ENCODE data around the gene SNX22. TPM values are rescaled to one million over a fixed set of nuclear protein-coding genes. Genes with fewer than 3 reads are reported as not detected.

SNX22 gene
- total and polyA plus RNA-seq, 2 experiments from 2014 or later: 7.5 to 7.7 TPM

DNA sequence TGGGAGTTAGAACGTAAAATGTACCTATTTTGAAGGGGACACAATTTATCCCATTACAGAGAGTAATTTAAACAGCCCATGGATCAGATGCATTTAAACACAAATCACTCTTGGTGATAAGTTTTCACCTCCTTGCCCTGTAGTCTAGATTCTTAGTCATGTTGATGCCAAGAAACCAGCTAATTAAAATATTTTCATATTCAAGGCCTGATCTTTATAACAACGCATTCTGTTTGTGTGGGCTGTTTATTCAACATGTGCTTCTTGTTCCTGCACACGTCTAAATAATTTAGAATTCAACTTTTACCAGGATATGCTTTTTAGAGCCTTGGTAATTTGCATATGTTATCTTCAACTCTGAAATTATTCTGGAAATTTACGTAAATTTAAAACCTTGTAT, 29.9 kb upstream of the SNX22 start:
- TF ChIP-seq EZH2 (IDR thresholded peaks at IDR 0.05; ENCODE audit: borderline replicate concordance): no peak
- TF ChIP-seq, protein P1, sequence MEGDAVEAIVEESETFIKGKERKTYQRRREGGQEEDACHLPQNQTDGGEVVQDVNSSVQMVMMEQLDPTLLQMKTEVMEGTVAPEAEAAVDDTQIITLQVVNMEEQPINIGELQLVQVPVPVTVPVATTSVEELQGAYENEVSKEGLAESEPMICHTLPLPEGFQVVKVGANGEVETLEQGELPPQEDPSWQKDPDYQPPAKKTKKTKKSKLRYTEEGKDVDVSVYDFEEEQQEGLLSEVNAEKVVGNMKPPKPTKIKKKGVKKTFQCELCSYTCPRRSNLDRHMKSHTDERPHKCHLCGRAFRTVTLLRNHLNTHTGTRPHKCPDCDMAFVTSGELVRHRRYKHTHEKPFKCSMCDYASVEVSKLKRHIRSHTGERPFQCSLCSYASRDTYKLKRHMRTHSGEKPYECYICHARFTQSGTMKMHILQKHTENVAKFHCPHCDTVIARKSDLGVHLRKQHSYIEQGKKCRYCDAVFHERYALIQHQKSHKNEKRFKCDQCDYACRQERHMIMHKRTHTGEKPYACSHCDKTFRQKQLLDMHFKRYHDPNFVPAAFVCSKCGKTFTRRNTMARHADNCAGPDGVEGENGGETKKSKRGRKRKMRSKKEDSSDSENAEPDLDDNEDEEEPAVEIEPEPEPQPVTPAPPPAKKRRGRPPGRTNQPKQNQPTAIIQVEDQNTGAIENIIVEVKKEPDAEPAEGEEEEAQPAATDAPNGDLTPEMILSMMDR (IDR thresholded peaks at IDR 0.05; ENCODE audit: poor library complexity): no peak
- no peak for TF ChIP-seq EZH2phosphoT487 (IDR thresholded peaks at IDR 0.05; ENCODE audit: low read depth, severe bottlenecking, unreplicated experiment)
- H3K4me2 ChIP-seq: no peak overlapping the region
- no peaks in the 10 kb centered on the region for H3K9me2 ChIP-seq (replicated peaks; ENCODE audit: insufficient read depth)
- H3K4me1 ChIP-seq (ENCODE audit: insufficient read depth): no peaks in the 10 kb centered on the region
- no peak overlapping the region for H3K27ac ChIP-seq
- H3K36me3 ChIP-seq (replicated peaks; ENCODE audit: insufficient read depth, low read depth): no peaks in the 10 kb centered on the region
- peaks cover 13% of the 10 kb centered on the region for H3K79me2 ChIP-seq
- H3K27me3 ChIP-seq: no peaks in the 10 kb centered on the region
- no peaks in the 10 kb centered on the region for H4K20me1 ChIP-seq (ENCODE audit: insufficient read depth, poor library complexity, severe bottlenecking)
- H3K9me3 ChIP-seq (ENCODE audit: low read depth): no peaks in the 10 kb centered on the region
- 89% methylated on average over 4 of the region's 4 CpGs for WGBS (ENCODE audit: low lambda C conversion rate, missing lambda C conversion rate)
- no peak for DNase-seq (ENCODE audit: low spot score)
- H2AFZ ChIP-seq: no peak overlapping the region
- H3K4me3 ChIP-seq: no peak overlapping the region

DNA sequence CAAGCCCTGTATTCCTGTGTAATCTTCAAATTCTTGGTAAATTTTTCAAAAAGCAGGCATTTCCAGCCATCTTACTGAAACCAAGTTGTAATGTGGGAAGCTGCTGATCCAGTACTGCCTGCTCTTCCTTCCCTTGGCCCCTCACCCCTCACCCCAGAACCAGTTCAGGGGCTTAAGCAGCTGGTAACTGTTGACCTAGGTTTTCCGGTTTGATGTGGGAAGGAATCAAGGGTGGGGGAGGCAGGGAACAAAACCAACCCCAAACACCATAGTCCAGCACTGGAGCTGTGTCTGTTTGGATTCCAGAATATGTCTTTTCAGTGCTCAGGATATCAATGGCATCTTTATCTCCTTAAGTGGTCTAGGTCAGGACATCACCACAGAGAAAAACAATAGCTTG, 29.1 kb upstream of the SNX22 start:
- Histone ChIP-seq H3K27ac (no peak overlapping the region), H3K4me1 (ENCODE audit: insufficient read depth) (no peaks in the 10 kb centered on the region), H3K9me3 (ENCODE audit: low read depth) (no peaks in the 10 kb centered on the region), H2AFZ (no peak overlapping the region), H3K4me3 (no peak overlapping the region), H3K36me3 (replicated peaks; ENCODE audit: insufficient read depth, low read depth) (no peaks in the 10 kb centered on the region), H3K4me2 (no peak overlapping the region), H3K9me2 (replicated peaks; ENCODE audit: insufficient read depth) (no peaks in the 10 kb centered on the region), H3K27me3 (no peaks in the 10 kb centered on the region), H3K79me2 (peaks cover 9% of the 10 kb centered on the region), H4K20me1 (ENCODE audit: insufficient read depth, poor library complexity, severe bottlenecking) (no peaks in the 10 kb centered on the region)
- DNase-seq (ENCODE audit: low spot score): no peak
- WGBS (ENCODE audit: low lambda C conversion rate, missing lambda C conversion rate): 100% methylated on average over 1 of the region's 1 CpG
- TF ChIP-seq, protein P1 (IDR thresholded peaks at IDR 0.05; ENCODE audit: poor library complexity): no peak
- TF ChIP-seq EZH2 (IDR thresholded peaks at IDR 0.05; ENCODE audit: borderline replicate concordance) (no peak), EZH2phosphoT487 (IDR thresholded peaks at IDR 0.05; ENCODE audit: low read depth, severe bottlenecking, unreplicated experiment) (no peak)

DNA sequence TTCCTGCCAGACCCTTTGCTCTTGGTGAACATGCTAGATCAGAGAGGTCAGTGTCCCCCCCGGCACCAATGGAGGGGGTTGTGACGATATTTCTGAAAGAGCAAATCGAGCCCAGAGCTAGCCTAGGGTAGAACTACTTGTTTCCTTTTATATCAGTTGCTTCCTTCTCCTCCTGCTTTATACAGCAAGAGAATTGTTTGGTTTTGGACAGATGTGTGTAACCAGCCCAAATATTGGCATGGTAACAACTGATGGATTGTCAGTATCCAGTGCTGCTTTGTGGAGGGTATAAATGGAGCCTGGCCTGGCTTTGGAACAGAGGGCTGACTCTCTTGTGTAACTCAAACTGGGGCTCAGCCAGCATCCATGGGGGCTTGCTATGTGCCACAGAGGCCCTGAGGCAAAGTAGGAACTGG, 28.6 kb upstream of the SNX22 start:
- no peak overlapping the region for H3K4me2 ChIP-seq
- TF ChIP-seq EZH2 (IDR thresholded peaks at IDR 0.05; ENCODE audit: borderline replicate concordance): no peak
- no peak for TF ChIP-seq EZH2phosphoT487 (IDR thresholded peaks at IDR 0.05; ENCODE audit: low read depth, severe bottlenecking, unreplicated experiment)
- H4K20me1 ChIP-seq (ENCODE audit: insufficient read depth, poor library complexity, severe bottlenecking): no peaks in the 10 kb centered on the region
- H3K9me2 ChIP-seq (replicated peaks; ENCODE audit: insufficient read depth): no peaks in the 10 kb centered on the region
- H3K4me1 ChIP-seq (ENCODE audit: insufficient read depth): no peaks in the 10 kb centered on the region
- H3K27ac ChIP-seq: no peak overlapping the region
- H3K9me3 ChIP-seq (ENCODE audit: low read depth): no peaks in the 10 kb centered on the region
- peaks cover 9% of the 10 kb centered on the region for H3K79me2 ChIP-seq
- H2AFZ ChIP-seq: no peak overlapping the region
- no peak for DNase-seq (ENCODE audit: low spot score)
- H3K4me3 ChIP-seq: no peak overlapping the region
- H3K27me3 ChIP-seq: no peaks in the 10 kb centered on the region
- H3K36me3 ChIP-seq (replicated peaks; ENCODE audit: insufficient read depth, low read depth): no peaks in the 10 kb centered on the region
- WGBS (ENCODE audit: low lambda C conversion rate, missing lambda C conversion rate): 99% methylated on average over 3 of the region's 3 CpGs

DNA sequence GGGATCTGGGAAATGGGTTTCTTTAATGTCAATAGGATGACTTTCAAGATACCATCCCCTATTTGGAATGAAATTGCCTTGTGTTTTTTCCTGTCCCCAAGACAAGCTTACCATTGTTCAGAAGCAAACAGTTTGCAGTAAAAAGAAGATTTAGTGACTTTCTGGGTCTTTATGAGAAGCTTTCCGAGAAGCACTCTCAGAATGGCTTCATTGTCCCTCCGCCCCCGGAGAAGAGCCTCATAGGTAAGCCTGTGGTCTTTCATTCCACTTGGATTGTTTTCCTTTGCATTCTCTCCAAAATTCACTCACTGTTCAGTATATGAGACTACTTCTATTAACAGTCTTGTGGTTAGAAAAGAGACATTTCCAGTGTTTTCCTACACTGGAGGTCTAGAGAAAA, 25.6 kb upstream of the SNX22 start:
- 58% methylated on average over 3 of the region's 3 CpGs for WGBS (ENCODE audit: low lambda C conversion rate, missing lambda C conversion rate)
- TF ChIP-seq EZH2phosphoT487 (IDR thresholded peaks at IDR 0.05; ENCODE audit: low read depth, severe bottlenecking, unreplicated experiment): no peak
- no peak for TF ChIP-seq EZH2 (IDR thresholded peaks at IDR 0.05; ENCODE audit: borderline replicate concordance)
- TF ChIP-seq, protein P1 (IDR thresholded peaks at IDR 0.05; ENCODE audit: poor library complexity): no peak
- H3K36me3 ChIP-seq (replicated peaks; ENCODE audit: insufficient read depth, low read depth): no peaks in the 10 kb centered on the region
- no peak overlapping the region for H3K4me2 ChIP-seq
- H3K9me2 ChIP-seq (replicated peaks; ENCODE audit: insufficient read depth): no peaks in the 10 kb centered on the region
- H3K27ac ChIP-seq: no peak overlapping the region
- H3K79me2 ChIP-seq: peaks cover 4% of the 10 kb centered on the region
- no peak overlapping the region for H2AFZ ChIP-seq
- no peaks in the 10 kb centered on the region for H3K9me3 ChIP-seq (ENCODE audit: low read depth)
- no peak overlapping the region for H3K4me3 ChIP-seq
- no peaks in the 10 kb centered on the region for H3K27me3 ChIP-seq
- H3K4me1 ChIP-seq (ENCODE audit: insufficient read depth): no peaks in the 10 kb centered on the region
- no peaks in the 10 kb centered on the region for H4K20me1 ChIP-seq (ENCODE audit: insufficient read depth, poor library complexity, severe bottlenecking)
- DNase-seq (ENCODE audit: low spot score): no peak
